Stimulated activated CD4-positive, alpha-beta T cell treated with anti-CD3 and anti-CD28 coated beads, TNF-alpha, amount 100 ng/mL, for 4 hours (primary cell): ENCODE results near the gene ATP6V1E1.
"Not testable (repeated sequence)": the region's sequence is repeated elsewhere in the genome, so short reads cannot be mapped to it uniquely, and the experiment has no call there.

Experiments
- DNase-seq, 3 experiments: peaks; one replicate each; pipeline ENCODE4 v3.0.0-alpha.2; 2020; ENCODE audit warnings: low read depth in 3 of 3

Gene ATP6V1E1

GRCh38 chr22:17581056-17581455 lies 47.5 kb downstream of the ATP6V1E1 start:
- DNase-seq, result no peak

- DNase-seq, result no peak
Measured at GRCh38 chr22:17580441-17581031, 48.0 kb downstream of the ATP6V1E1 start.

- DNase-seq, result no peak
Measured at GRCh38 chr22:17579535-17579981, 49.0 kb downstream of the ATP6V1E1 start.

GRCh38 chr22:17578136-17578754 lies 50.3 kb downstream of the ATP6V1E1 start:
- DNase-seq, result no peak

GRCh38 chr22:17576470-17576869 lies 52.1 kb downstream of the ATP6V1E1 start:
- DNase-seq, result no peak

GRCh38 chr22:17575681-17576080 lies 52.9 kb downstream of the ATP6V1E1 start:
- DNase-seq, result no peak

GRCh38 chr22:17575151-17575550 lies 53.4 kb downstream of the ATP6V1E1 start:
- DNase-seq, result no peak

- no peak for DNase-seq
Measured at GRCh38 chr22:17570851-17571631, 57.5 kb downstream of the ATP6V1E1 start.

- no peak for DNase-seq
Measured at GRCh38 chr22:17569971-17570511, 58.5 kb downstream of the ATP6V1E1 start.

- no peak for DNase-seq
Measured at GRCh38 chr22:17566776-17567175, 61.8 kb downstream of the ATP6V1E1 start.

GRCh38 chr22:17566016-17566687 lies 62.4 kb downstream of the ATP6V1E1 start:
- not testable (repeated sequence) for DNase-seq

- no peak for DNase-seq
Measured at GRCh38 chr22:17563936-17564391, 64.6 kb downstream of the ATP6V1E1 start.

- no peak for DNase-seq
Measured at GRCh38 chr22:17562906-17563870, 65.4 kb downstream of the ATP6V1E1 start, which contains the start of gene SLC25A18. TSS of gene SLC25A18 (plus strand) at chr22:17563498. CDS start at chr22:17579945, 16,447 bp downstream.

GRCh38 chr22:17559188-17559587 lies 69.4 kb downstream of the ATP6V1E1 start:
- no peak for DNase-seq

GRCh38 chr22:17554814-17555213 lies 73.7 kb downstream of the ATP6V1E1 start:
- no peak for DNase-seq

GRCh38 chr22:17552737-17553136 lies 75.8 kb downstream of the ATP6V1E1 start:
- DNase-seq, result no peak

- DNase-seq, result no peak
Measured at GRCh38 chr22:17549655-17550054, 78.9 kb downstream of the ATP6V1E1 start.

GRCh38 chr22:17549183-17549582 lies 79.4 kb downstream of the ATP6V1E1 start:
- DNase-seq, result no peak

GRCh38 chr22:17548756-17549035 lies 79.9 kb downstream of the ATP6V1E1 start:
- no peak for DNase-seq

GRCh38 chr22:17548010-17548755 lies 80.4 kb downstream of the ATP6V1E1 start:
- no peak for DNase-seq
